ENCODE results near the gene LRRC8D. TPM values are rescaled to one million over a fixed set of nuclear protein-coding genes. Genes with fewer than 3 reads are reported as not detected.

The LRRC8D gene
- total and polyA plus RNA-seq, 2 experiments from 2014 or later = 23.6 to 48.8 TPM

DNA sequence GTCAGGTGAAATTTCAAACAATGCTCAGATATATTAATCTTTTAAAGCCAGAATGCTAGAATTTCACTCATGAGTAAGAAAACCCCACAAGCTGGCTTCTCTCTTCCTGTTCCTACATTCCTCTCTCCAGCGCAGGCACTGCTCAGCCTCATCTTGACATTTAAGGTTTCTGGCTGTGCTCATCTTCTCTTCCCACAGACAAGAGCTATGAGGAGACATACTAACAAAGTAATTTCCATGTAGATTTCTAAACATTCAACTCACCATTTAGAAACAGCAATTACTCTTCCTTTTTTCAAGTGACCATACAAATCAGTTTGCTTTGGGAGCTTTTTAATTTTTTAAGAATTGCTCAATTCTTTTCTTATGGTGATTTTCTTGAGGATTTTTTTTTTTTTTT is 7.8 kb upstream of the LRRC8D start (continued):
- TF ChIP-seq, protein P1, sequence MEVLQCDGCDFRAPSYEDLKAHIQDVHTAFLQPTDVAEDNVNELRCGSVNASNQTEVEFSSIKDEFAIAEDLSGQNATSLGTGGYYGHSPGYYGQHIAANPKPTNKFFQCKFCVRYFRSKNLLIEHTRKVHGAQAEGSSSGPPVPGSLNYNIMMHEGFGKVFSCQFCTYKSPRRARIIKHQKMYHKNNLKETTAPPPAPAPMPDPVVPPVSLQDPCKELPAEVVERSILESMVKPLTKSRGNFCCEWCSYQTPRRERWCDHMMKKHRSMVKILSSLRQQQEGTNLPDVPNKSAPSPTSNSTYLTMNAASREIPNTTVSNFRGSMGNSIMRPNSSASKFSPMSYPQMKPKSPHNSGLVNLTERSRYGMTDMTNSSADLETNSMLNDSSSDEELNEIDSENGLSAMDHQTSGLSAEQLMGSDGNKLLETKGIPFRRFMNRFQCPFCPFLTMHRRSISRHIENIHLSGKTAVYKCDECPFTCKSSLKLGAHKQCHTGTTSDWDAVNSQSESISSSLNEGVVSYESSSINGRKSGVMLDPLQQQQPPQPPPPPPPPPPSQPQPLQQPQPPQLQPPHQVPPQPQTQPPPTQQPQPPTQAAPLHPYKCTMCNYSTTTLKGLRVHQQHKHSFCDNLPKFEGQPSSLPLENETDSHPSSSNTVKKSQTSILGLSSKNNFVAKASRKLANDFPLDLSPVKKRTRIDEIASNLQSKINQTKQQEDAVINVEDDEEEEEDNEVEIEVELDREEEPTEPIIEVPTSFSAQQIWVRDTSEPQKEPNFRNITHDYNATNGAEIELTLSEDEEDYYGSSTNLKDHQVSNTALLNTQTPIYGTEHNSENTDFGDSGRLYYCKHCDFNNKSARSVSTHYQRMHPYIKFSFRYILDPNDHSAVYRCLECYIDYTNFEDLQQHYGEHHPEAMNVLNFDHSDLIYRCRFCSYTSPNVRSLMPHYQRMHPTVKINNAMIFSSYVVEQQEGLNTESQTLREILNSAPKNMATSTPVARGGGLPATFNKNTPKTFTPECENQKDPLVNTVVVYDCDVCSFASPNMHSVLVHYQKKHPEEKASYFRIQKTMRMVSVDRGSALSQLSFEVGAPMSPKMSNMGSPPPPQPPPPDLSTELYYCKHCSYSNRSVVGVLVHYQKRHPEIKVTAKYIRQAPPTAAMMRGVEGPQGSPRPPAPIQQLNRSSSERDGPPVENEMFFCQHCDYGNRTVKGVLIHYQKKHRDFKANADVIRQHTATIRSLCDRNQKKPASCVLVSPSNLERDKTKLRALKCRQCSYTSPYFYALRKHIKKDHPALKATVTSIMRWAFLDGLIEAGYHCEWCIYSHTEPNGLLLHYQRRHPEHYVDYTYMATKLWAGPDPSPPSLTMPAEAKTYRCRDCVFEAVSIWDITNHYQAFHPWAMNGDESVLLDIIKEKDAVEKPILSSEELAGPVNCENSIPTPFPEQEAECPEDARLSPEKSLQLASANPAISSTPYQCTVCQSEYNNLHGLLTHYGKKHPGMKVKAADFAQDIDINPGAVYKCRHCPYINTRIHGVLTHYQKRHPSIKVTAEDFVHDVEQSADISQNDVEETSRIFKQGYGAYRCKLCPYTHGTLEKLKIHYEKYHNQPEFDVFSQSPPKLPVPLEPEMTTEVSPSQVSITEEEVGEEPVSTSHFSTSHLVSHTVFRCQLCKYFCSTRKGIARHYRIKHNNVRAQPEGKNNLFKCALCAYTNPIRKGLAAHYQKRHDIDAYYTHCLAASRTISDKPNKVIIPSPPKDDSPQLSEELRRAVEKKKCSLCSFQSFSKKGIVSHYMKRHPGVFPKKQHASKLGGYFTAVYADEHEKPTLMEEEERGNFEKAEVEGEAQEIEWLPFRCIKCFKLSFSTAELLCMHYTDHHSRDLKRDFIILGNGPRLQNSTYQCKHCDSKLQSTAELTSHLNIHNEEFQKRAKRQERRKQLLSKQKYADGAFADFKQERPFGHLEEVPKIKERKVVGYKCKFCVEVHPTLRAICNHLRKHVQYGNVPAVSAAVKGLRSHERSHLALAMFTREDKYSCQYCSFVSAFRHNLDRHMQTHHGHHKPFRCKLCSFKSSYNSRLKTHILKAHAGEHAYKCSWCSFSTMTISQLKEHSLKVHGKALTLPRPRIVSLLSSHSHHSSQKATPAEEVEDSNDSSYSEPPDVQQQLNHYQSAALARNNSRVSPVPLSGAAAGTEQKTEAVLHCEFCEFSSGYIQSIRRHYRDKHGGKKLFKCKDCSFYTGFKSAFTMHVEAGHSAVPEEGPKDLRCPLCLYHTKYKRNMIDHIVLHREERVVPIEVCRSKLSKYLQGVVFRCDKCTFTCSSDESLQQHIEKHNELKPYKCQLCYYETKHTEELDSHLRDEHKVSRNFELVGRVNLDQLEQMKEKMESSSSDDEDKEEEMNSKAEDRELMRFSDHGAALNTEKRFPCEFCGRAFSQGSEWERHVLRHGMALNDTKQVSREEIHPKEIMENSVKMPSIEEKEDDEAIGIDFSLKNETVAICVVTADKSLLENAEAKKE (CRISPR knock-in tag; IDR thresholded peaks at IDR 0.05) = no peak
- TF ChIP-seq POLR2AphosphoS5 (IDR thresholded peaks at IDR 0.05; ENCODE audit: low read depth) (no peak), EZH2phosphoT487 (IDR thresholded peaks at IDR 0.05; ENCODE audit: unreplicated experiment) (no peak), ZNF331 (CRISPR knock-in tag; IDR thresholded peaks at IDR 0.05; ENCODE audit: low read depth) (no peak), EZH2 (IDR thresholded peaks at IDR 0.05; ENCODE audit: low read depth, unreplicated experiment) (no peak), JUNB (IDR thresholded peaks at IDR 0.05; ENCODE audit: unreplicated experiment) (no peak), STAT1 (IDR thresholded peaks at IDR 0.05; ENCODE audit: unreplicated experiment) (no peak)
- TF ChIP-seq, protein P2, sequence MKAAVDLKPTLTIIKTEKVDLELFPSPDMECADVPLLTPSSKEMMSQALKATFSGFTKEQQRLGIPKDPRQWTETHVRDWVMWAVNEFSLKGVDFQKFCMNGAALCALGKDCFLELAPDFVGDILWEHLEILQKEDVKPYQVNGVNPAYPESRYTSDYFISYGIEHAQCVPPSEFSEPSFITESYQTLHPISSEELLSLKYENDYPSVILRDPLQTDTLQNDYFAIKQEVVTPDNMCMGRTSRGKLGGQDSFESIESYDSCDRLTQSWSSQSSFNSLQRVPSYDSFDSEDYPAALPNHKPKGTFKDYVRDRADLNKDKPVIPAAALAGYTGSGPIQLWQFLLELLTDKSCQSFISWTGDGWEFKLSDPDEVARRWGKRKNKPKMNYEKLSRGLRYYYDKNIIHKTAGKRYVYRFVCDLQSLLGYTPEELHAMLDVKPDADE (IDR thresholded peaks at IDR 0.05) = no peak
- TF ChIP-seq, protein P3, sequence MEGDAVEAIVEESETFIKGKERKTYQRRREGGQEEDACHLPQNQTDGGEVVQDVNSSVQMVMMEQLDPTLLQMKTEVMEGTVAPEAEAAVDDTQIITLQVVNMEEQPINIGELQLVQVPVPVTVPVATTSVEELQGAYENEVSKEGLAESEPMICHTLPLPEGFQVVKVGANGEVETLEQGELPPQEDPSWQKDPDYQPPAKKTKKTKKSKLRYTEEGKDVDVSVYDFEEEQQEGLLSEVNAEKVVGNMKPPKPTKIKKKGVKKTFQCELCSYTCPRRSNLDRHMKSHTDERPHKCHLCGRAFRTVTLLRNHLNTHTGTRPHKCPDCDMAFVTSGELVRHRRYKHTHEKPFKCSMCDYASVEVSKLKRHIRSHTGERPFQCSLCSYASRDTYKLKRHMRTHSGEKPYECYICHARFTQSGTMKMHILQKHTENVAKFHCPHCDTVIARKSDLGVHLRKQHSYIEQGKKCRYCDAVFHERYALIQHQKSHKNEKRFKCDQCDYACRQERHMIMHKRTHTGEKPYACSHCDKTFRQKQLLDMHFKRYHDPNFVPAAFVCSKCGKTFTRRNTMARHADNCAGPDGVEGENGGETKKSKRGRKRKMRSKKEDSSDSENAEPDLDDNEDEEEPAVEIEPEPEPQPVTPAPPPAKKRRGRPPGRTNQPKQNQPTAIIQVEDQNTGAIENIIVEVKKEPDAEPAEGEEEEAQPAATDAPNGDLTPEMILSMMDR (conservative IDR thresholded peaks at IDR 0.05; ENCODE audit: low read depth in 2 of 2) = no peak
